HL-60 (cell line): ENCODE data around the gene THAP7.

Source experiments
- DNase-seq, 2 experiments: peaks; one replicate each; pipeline ENCODE4 v3.0.0-alpha.2; 2010 to 2020; ENCODE audit warnings: low read depth in 1 of 2, low spot score in 1 of 2
- H3K27ac ChIP-seq: fragments of 250-450 bp; sonication (Bioruptor Pico); replicated peaks from 2 replicates; pipeline ENCODE4 v1.5.1; 2020; ENCODE audit warnings: mild to moderate bottlenecking, moderate library complexity
- H3K27me3 ChIP-seq: fragments of 250-450 bp; sonication (Bioruptor Pico); 2 replicates; pipeline ENCODE4 v1.5.1; 2021; ENCODE audit warnings: mild to moderate bottlenecking, moderate library complexity; ENCODE audit not compliant: insufficient read depth, poor library complexity, severe bottlenecking
- H3K4me3 ChIP-seq: replicated peaks from 2 replicates; pipeline ENCODE4 v1.5.1; 2011; ENCODE audit warnings: mild to moderate bottlenecking, control low read depth, low read length; ENCODE audit not compliant: insufficient read depth
- CTCF ChIP-seq: IDR thresholded peaks from one replicate; pipeline ENCODE4 v1.5.1; 2011; ENCODE audit warnings: low read length, control low read depth, inconsistent platforms; ENCODE audit not compliant: insufficient read depth
- GABPA ChIP-seq: IDR thresholded peaks from 2 replicates; pipeline ENCODE4 v1.6.1; 2012; ENCODE audit warnings: low read depth
- POLR2AphosphoS5 ChIP-seq: IDR thresholded peaks from 2 replicates; pipeline ENCODE4 v1.6.1; 2012; ENCODE audit warnings: low read depth
- SPI1 ChIP-seq: IDR thresholded peaks from 2 replicates; pipeline ENCODE4 v1.6.1; 2012; ENCODE audit warnings: low read depth, mild to moderate bottlenecking, borderline replicate concordance
- TF ChIP-seq, protein P1 (sequence below): IDR thresholded peaks from 2 replicates; pipeline ENCODE4 v1.6.1; 2012; ENCODE audit warnings: low read depth; ENCODE audit not compliant: insufficient replicate concordance

THAP7 gene

DNA sequence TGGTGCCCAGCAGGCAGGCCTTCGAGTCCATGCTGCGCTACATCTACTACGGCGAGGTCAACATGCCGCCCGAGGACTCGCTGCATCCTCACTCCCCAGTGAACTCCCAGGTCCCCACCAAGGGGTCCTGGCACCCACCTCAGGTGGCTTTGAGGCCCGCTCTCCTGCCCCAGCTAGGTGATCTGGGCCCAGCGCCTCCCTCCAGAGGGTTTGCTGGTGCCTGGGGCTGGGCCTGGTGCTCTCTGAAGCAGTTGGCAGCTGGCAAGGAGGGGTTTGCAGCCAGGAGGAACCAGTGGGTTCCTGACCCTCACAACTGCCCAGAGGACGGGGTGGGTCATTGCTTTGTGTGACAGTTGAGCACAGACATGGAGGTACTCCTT is 5.9 kb downstream of the THAP7 start:
- no peak overlapping the region for H3K4me3 ChIP-seq
- H3K27ac ChIP-seq = no peak overlapping the region
- TF ChIP-seq, protein P1, sequence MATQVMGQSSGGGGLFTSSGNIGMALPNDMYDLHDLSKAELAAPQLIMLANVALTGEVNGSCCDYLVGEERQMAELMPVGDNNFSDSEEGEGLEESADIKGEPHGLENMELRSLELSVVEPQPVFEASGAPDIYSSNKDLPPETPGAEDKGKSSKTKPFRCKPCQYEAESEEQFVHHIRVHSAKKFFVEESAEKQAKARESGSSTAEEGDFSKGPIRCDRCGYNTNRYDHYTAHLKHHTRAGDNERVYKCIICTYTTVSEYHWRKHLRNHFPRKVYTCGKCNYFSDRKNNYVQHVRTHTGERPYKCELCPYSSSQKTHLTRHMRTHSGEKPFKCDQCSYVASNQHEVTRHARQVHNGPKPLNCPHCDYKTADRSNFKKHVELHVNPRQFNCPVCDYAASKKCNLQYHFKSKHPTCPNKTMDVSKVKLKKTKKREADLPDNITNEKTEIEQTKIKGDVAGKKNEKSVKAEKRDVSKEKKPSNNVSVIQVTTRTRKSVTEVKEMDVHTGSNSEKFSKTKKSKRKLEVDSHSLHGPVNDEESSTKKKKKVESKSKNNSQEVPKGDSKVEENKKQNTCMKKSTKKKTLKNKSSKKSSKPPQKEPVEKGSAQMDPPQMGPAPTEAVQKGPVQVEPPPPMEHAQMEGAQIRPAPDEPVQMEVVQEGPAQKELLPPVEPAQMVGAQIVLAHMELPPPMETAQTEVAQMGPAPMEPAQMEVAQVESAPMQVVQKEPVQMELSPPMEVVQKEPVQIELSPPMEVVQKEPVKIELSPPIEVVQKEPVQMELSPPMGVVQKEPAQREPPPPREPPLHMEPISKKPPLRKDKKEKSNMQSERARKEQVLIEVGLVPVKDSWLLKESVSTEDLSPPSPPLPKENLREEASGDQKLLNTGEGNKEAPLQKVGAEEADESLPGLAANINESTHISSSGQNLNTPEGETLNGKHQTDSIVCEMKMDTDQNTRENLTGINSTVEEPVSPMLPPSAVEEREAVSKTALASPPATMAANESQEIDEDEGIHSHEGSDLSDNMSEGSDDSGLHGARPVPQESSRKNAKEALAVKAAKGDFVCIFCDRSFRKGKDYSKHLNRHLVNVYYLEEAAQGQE = no peak
- TF ChIP-seq SPI1 (no peak), POLR2AphosphoS5 (no peak), CTCF (no peak), GABPA (no peak)
- no peaks in the 10 kb centered on the region for H3K27me3 ChIP-seq
- no peak for DNase-seq

- Histone ChIP-seq H3K27me3 (no peaks in the 10 kb centered on the region), H3K27ac (no peak overlapping the region), H3K4me3 (no peak overlapping the region)
- DNase-seq = no peak
- TF ChIP-seq SPI1 = no peak
These were observed 6.4 kb downstream of the THAP7 start for GRCh38 chr22:20995329-20996030.

DNA sequence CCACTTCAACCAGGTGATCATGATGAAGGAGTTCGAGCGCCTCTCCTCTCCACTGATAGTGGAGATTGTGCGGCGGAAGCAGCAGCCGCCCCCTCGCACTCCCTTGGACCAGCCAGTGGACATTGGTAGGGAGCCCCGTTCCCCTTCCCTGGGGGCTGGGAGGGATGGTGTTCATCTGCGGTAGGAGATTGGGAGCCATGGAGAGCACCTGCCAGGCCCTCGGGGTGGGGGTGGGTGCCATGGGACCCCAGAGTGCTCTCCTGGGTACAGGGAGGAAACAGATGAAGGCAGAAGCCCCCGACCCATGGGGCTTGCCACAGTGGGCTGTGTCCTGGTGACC is 7.0 kb downstream of the THAP7 start:
- H3K27ac ChIP-seq = no peak overlapping the region
- H3K4me3 ChIP-seq = no peak overlapping the region
- no peaks in the 10 kb centered on the region for H3K27me3 ChIP-seq
- no peak for DNase-seq
- TF ChIP-seq GABPA (no peak), POLR2AphosphoS5 (no peak), SPI1 (no peak), CTCF (no peak)
- TF ChIP-seq, protein P1 = no peak

GRCh38 chr22:20994128-20994901 is 7.6 kb downstream of the THAP7 start:
- TF ChIP-seq, protein P1 = no peak
- TF ChIP-seq CTCF (no peak), GABPA (no peak), SPI1 (no peak), POLR2AphosphoS5 (no peak)
- no peak overlapping the region for H3K27ac ChIP-seq
- H3K4me3 ChIP-seq = no peak overlapping the region
- no peak for DNase-seq
- no peaks in the 10 kb centered on the region for H3K27me3 ChIP-seq
